Left lung (tissue), 10 donors: ENCODE results near the gene RASGEF1C. TPM values are rescaled to one million over a fixed set of nuclear protein-coding genes. Genes with fewer than 3 reads are reported as not detected.

Source experiments
- ATAC-seq: fragments of 200-7000 bp; cut with Tn5 transposase; one replicate; pipeline ENCODE4 v1.9.1; 2020; ENCODE audit warnings: moderate library complexity
- DNase-seq, 4 donors: peaks; one replicate each; pipeline ENCODE4 v3.0.0-alpha.2; 2013 to 2020
- H3K27ac ChIP-seq, 2 donors: fragments of 200-600 bp; sonication (generic) in 1 of 2; one replicate each; pipeline versions ENCODE4 v1.5.0 to v1.8.0; 2020 to 2021
- H3K27me3 ChIP-seq, 2 donors: fragments of 200-600 bp; sonication (generic) in 1 of 2; one replicate each; pipeline versions ENCODE4 v1.5.0 to v1.8.0; 2020 to 2021
- H3K36me3 ChIP-seq, 2 donors: fragments of 200-600 bp; sonication (generic) in 1 of 2; one replicate each; pipeline versions ENCODE4 v1.5.0 to v1.8.0; 2020 to 2021
- H3K4me1 ChIP-seq, 2 donors: fragments of 200-600 bp; one replicate each; pipeline ENCODE4 v1.8.0; 2021
- H3K4me3 ChIP-seq, 2 donors: fragments of 200-600 bp; sonication (generic) in 1 of 2; one replicate each; pipeline versions ENCODE4 v1.5.0 to v1.8.0; 2020 to 2021; ENCODE audit warnings: mild to moderate bottlenecking in 1 of 2
- H3K9me3 ChIP-seq, 2 donors: fragments of 200-600 bp; sonication (generic) in 1 of 2; one replicate each; pipeline versions ENCODE4 v1.5.0 to v1.8.0; 2020 to 2021
- CTCF ChIP-seq, 2 donors: fragments of 200-600 bp; sonication (generic) in 1 of 2; IDR thresholded peaks; one replicate each; pipeline versions ENCODE4 v1.5.0 to v1.8.0; 2021; ENCODE audit warnings: antibody characterized with exemption in 2 of 2
- intact Hi-C, 2 donors: fragments of 100-400 bp; cut with DNase I; formaldehyde crosslinking; loops; one replicate each; pipeline versions ENCODE4 v1.11.2 to v1.14.2; 2022
- polyA plus RNA-seq, 6 donors: library from polyadenylated mRNA; unstranded; fragments of 120-200 nt; gene quantifications; one replicate each; pipeline ENCODE4 v1.2.1, GENCODE V29; 2013; ENCODE audit not compliant: insufficient read length in 6 of 6
- total RNA-seq, 2 donors: library from RNA; stranded (reverse); fragmentation: NEBNext Ultra II Directional; extraction: Animal tissue kit (Norgen Biotek cat#: 25700); gene quantifications; one replicate each; pipeline ENCODE4 v1.2.1, GENCODE V29; 2021
- donor health status: DM: no; HTN: yes; CAD: no.
- donor health status: DM: no; HTN: no; CAD: no.

The RASGEF1C gene
- total and polyA plus RNA-seq, 8 donors = 0.09 to 0.34 (median 0.17) TPM; not detected in 3

GRCh38 chr5:180118391-180118791, 90.6 kb downstream of the RASGEF1C start:
- intact Hi-C loops = no loop called here
- H3K9me3 ChIP-seq = no peaks in the 10 kb centered on the region
- H3K36me3 ChIP-seq = no peaks in the 10 kb centered on the region
- H3K27me3 ChIP-seq = peaks cover 1 to 48% of the 10 kb centered on the region in 2 donors
- DNase-seq = peak in 2 of 4 donors; percentile 25 to 71
- no peak for TF ChIP-seq CTCF (IDR thresholded peaks at IDR 0.05)
- no peak overlapping the region for H3K27ac ChIP-seq
- ATAC-seq = no peak
- no peak overlapping the region for H3K4me3 ChIP-seq
- H3K4me1 ChIP-seq = no peaks in the 10 kb centered on the region

- DNase-seq (peak in 2 of 4 donors; percentile 27 to 65), ATAC-seq (peak; percentile 53)
- intact Hi-C loops = no loop called here
- Histone ChIP-seq H3K27me3 (peaks cover 0 to 40% of the 10 kb centered on the region in 2 donors), H3K36me3 (no peaks in the 10 kb centered on the region), H3K9me3 (no peaks in the 10 kb centered on the region), H3K4me3 (no peak overlapping the region), H3K27ac (no peak overlapping the region), H3K4me1 (no peaks in the 10 kb centered on the region)
- no peak for TF ChIP-seq CTCF (IDR thresholded peaks at IDR 0.05)
Measured at GRCh38 chr5:180117000-180117725, 91.8 kb downstream of the RASGEF1C start.

DNA sequence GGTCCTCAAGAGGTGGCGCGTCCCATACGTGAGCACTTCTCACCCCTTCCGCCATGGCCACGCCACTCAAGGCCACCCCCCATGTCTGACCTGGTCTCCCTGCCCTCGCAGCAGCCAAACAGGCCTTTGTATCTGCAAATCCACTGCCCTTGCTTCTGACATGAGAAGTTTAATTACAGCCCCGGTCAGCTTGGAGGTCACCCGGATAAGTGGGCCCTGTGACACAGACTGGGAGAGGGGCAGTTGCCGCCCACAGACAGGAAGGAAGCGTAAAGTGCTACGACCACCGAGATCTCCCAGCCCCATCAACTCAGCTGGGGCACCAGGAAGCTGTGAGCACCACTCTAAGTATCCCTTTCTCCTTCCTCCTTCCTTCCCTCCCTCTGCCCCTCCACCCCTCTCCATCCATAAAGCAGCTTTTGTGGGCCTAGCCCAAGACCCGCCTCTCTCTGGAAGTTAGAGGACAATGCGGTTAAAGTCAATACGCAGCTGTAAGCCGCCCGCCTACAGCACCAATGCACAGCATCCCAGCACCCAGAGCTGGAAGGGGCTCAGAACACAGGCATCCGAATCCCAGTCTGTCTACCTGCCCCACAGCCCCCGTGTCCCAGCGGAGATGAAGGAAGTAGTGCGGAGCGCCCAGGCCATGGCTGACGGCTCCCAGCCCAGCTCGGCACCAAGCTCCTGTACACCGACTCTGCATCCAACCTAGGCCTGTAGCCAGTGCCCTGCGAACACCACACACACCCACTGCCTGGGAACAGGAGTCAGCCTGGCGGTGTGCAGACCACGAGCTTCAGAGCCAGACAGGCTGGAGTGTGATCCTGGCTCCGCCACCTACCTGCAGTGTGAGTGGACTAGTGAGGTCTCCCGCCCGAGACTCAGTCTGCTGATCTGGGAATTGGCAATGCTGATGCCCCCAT, 92.7 kb downstream of the RASGEF1C start:
- intact Hi-C loops = no loop called here
- Histone ChIP-seq H3K36me3 (no peaks in the 10 kb centered on the region), H3K4me3 (no peak overlapping the region), H3K27ac (no peak overlapping the region), H3K9me3 (no peaks in the 10 kb centered on the region), H3K27me3 (peaks cover 0 to 40% of the 10 kb centered on the region in 2 donors), H3K4me1 (no peaks in the 10 kb centered on the region)
- ATAC-seq = no peak
- no peak for TF ChIP-seq CTCF (IDR thresholded peaks at IDR 0.05)
- peak in 2 of 4 donors; percentile 19 to 56 for DNase-seq

GRCh38 chr5:180115326-180116076, 93.5 kb downstream of the RASGEF1C start:
- H3K4me3 ChIP-seq = no peak overlapping the region
- no peak for TF ChIP-seq CTCF (IDR thresholded peaks at IDR 0.05)
- intact Hi-C loops = no loop called here
- no peaks in the 10 kb centered on the region for H3K9me3 ChIP-seq
- no peak for ATAC-seq
- H3K4me1 ChIP-seq = no peaks in the 10 kb centered on the region
- H3K27me3 ChIP-seq = peaks cover 0 to 32% of the 10 kb centered on the region in 2 donors
- no peak overlapping the region for H3K27ac ChIP-seq
- peak in 2 of 4 donors; percentile 22 to 55 for DNase-seq
- H3K36me3 ChIP-seq = no peaks in the 10 kb centered on the region
